HUES6 (cell line): ENCODE measurements around the gene RITA1.

Experiments
- H3K27ac ChIP-seq: 2 replicates; pipeline ENCODE4 v1.7.0; 2013; ENCODE audit warnings: low read depth, mild to moderate bottlenecking, low read length, inconsistent platforms
- H3K27me3 ChIP-seq: 2 replicates; pipeline ENCODE4 v1.6.1; 2013; ENCODE audit warnings: low read length; ENCODE audit not compliant: control insufficient read depth, insufficient read depth
- H3K36me3 ChIP-seq: 2 replicates; pipeline ENCODE4 v1.6.1; 2013; ENCODE audit warnings: low read length; ENCODE audit not compliant: control insufficient read depth, insufficient read depth
- H3K4me1 ChIP-seq: 2 replicates; pipeline ENCODE4 v1.6.1; 2013; ENCODE audit warnings: low read length; ENCODE audit not compliant: control insufficient read depth, insufficient read depth
- H3K4me3 ChIP-seq: 2 replicates; pipeline ENCODE4 v1.5.1; 2013; ENCODE audit warnings: low read depth, low read length
- H3K9ac ChIP-seq: one replicate; pipeline ENCODE4 v1.6.1; 2013; ENCODE audit warnings: mild to moderate bottlenecking, low read length
- H3K9me3 ChIP-seq: 2 replicates; pipeline ENCODE4 v1.6.1; 2013; ENCODE audit warnings: low read depth, low read length; ENCODE audit not compliant: control insufficient read depth, insufficient read depth

Gene RITA1

DNA sequence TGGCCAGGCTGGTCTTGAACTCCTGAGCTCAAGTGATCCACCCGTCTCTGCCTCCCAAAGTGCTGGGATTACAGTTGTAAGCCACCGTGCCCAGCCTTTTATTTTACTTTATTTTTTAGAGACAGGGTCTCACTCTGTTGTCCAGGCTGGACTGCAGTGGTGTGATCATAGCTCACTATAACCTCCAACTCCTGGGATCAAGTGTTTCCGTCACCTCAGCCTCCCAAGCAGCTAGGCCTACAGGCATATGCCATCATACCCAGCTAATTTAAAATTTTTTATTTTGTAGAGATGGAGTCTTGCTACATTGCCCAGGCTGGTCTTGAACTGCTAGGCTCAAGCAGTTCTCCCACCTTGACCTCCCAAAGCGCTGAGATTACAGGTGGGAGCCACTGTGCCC, 39.4 kb downstream of the RITA1 start:
- Histone ChIP-seq H3K4me3 (no peak overlapping the region), H3K27me3 (no peaks in the 10 kb centered on the region), H3K36me3 (peaks cover 16% of the 10 kb centered on the region), H3K9ac (no peak overlapping the region), H3K27ac (no peak overlapping the region), H3K9me3 (no peaks in the 10 kb centered on the region), H3K4me1 (peaks cover 12% of the 10 kb centered on the region)

DNA sequence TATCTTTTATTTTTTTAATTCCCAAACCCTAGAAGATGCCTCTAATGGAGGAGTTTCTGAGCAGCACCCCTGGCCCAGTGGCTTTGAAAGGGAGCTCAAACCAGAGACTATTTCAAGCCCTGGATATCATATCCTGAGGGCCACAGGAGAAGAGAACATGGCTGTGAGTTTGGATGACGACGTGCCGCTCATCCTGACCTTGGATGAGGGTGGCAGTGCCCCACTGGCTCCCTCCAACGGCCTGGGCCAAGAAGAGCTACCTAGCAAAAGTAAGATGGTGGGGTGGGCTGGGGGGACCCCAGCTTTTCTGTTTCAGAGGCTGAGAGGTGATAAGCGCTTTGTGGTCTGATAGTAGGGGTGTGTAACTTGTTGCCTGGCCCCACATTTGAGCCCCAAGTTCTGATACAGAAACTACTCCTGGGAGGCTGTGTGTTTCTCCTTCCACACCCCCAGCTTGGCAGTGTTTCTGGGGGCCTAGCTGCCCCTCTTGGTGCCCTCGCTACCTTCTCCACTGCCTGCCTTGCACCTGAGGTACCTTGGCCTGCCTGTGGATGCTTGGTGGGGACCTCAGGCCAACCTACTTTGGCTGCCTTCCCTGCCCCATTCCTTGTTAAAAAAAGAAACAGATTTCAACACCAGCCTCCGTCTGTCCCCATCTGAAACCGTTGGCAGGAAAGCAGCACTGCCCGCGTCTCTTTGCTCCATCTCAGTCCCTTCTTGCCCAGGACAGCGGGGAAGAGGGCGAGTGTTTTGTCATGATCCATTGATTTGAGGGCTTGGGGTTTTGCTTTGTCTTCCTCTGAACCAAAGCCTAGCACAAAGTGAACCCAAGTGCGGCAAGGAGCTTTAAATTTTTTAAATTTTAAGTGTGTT, 41.4 kb downstream of the RITA1 start:
- peaks cover 26% of the 10 kb centered on the region for H3K4me1 ChIP-seq

DNA sequence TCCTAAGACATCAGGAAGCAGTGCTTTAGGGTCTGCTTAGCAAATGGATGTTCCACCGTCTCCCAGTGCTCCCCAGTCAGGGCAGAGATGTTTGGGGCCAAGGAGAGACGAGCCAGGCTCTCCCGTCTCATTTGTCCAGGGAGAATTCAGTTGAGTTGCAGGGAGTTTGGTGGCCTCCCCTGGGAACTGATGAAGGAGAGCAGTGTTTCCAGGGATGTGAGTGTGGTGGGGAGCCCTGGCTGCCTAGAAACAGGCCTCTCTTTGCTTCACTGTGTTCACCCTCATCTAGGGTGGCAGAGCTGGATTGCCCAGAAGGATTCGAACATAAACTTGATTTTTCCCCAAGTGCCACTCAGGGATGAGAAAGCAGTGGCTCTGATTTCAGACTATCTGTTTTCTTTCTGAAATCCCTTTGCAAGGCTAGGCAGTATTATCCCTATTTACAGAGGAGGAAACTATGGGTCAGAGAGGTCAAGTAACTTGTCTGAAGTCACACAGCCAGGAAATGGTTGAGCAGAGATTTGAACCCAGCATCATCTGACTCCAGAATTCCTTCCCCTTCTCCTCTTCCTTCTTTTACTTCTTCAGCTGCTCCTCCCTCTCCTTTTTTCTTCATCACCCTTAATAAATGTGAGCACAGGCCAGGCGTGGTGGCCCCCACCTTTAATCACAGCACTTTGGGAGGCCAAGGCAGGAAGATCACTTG, 42.3 kb downstream of the RITA1 start:
- no peak overlapping the region for H3K9ac ChIP-seq
- no peaks in the 10 kb centered on the region for H3K27me3 ChIP-seq
- peaks cover 7% of the 10 kb centered on the region; the same call in 1 of the 2 replicates for H3K9me3 ChIP-seq
- peaks cover 28% of the 10 kb centered on the region for H3K4me1 ChIP-seq
- H3K4me3 ChIP-seq, result no peak overlapping the region
- H3K27ac ChIP-seq, result no peak overlapping the region
- peaks cover 33% of the 10 kb centered on the region for H3K36me3 ChIP-seq

More for the DNA sequence above, 41.4 kb downstream of the RITA1 start:
- Histone ChIP-seq H3K9ac (no peak overlapping the region), H3K36me3 (peaks cover 28% of the 10 kb centered on the region), H3K9me3 (peaks cover 7% of the 10 kb centered on the region; the same call in 1 of the 2 replicates), H3K27ac (0 out of 2 replicates have a peak overlapping the region, but pooled peaks have one; percentile 13), H3K4me3 (no peak overlapping the region), H3K27me3 (no peaks in the 10 kb centered on the region)

DNA sequence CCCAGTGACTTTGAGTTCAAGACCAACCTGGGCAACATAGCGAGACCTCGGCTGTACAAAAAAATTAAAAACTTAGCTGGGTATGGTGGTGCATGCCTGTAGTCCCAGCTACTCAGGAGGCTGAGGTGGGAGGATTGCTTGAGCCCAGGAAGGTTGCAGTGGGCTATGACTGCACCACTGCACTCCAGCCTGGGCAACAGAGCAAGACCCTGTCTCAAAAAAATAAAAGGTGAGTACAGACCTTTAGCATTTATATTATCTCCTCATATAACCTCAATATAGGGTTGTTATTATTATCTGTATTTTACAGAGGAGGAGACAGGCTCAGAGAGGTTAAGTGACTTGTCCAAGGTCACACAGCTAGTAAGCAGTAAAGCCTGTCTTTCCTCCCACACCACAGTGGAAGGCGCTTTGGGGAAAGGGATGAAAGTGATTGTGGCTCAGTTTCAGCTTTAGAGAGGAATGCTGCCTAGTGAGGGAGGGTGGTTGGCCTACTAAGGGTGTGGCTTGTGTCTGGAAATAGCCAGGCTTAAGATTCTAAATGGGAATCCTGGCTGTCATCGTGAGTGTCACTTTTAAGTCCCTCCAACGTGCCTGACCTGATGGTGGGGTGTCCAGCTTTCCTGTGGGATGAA, 43.0 kb downstream of the RITA1 start:
- H3K9ac ChIP-seq, result no peak overlapping the region
- no peak overlapping the region for H3K27ac ChIP-seq
- peaks cover 7% of the 10 kb centered on the region; the same call in 1 of the 2 replicates for H3K9me3 ChIP-seq
- no peaks in the 10 kb centered on the region for H3K27me3 ChIP-seq
- H3K4me1 ChIP-seq, result peaks cover 30% of the 10 kb centered on the region
- no peak overlapping the region for H3K4me3 ChIP-seq
- peaks cover 33% of the 10 kb centered on the region for H3K36me3 ChIP-seq

DNA sequence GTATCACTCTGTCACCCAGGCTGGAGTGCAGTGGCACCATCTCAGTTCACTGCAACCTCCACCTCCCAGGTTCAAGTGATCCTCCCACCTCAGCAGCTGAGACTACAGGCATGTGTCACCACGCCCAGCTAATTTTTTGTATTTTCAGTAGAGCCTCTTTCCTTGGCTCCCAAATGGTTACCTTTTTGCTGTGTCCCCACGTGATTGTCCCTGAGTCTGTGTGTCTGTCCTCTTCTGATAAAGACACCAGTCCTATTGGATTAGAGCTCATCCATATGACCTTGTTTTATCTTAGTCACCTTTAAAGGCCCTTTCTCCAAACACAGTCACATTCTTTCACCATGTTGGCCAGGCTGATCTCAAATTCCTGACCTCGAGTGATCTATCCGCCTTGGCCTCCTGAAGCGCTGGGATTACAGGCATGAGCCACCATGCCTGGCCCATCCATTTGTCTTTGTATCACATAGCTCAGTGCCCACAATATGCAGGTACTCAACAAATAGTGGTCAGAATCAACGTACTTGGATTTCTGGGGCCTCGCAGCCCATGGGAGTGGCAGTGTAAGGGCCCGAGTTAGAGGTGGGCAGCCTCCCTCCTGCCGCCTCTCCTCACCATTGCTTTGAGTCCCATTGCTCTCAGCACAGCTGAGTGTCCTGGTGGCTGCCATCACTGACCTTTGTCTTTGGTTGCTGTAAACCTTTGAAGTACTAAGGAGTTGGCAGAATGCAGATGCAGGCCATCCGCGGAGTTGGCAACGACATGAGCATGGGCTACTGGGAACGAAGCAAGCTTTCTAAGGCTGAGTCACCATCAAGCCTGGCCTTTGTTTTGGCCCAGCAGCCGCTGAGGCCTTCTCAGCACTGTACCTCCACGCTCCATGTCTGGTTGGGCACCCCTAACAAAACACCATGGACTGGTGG, 45.1 kb downstream of the RITA1 start:
- Histone ChIP-seq H3K27ac (peak overlapping the region; percentile 95; the same call in 1 of the 2 replicates), H3K9me3 (peaks cover 7% of the 10 kb centered on the region; the same call in 1 of the 2 replicates), H3K9ac (peak overlapping the region; percentile 81), H3K4me3 (no peak overlapping the region), H3K36me3 (peaks cover 33% of the 10 kb centered on the region), H3K4me1 (peaks cover 32% of the 10 kb centered on the region), H3K27me3 (no peaks in the 10 kb centered on the region)

DNA sequence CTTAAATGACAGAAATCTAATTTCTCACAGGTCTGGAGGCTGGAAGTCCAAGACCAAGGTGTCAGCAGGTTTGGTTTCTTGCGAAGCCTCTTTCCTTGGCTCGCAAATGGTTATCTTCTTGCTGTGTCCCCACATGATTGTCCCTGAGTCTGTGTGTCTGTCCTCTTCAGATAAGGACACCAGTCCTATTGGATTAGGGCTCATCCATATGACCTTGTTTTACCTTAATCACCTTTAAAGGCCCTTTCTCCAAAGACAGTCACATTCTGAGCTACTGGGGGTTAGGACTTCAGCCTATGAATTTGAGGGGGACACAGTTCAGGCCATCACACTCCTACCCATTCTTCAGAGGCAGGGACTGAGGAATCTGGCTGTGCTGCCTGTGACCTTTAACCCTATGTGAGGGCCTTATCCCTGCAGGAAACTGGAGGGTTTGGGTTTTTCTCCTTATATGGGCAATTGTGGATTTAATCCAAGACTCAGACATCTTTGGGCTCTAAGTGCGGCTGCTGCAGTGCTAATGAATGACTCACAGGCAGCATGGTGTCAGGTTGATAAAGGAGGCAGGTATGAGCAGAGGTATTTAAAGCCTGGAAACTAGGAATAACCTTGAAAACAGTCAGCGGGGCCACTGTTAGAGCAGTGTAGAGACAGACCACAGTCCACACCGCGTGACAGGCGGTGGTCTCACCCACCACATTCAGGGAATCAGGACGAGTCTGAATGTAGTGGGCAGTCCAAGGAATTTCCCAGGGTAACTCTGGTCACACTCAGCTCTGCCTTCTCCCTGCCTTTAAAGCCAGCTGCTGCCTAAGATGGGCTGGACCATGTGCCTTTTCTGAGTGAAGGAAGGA, 45.9 kb downstream of the RITA1 start:
- Histone ChIP-seq H3K36me3 (peaks cover 33% of the 10 kb centered on the region), H3K27ac (peak overlapping the region; percentile 95), H3K4me3 (no peak overlapping the region)

DNA sequence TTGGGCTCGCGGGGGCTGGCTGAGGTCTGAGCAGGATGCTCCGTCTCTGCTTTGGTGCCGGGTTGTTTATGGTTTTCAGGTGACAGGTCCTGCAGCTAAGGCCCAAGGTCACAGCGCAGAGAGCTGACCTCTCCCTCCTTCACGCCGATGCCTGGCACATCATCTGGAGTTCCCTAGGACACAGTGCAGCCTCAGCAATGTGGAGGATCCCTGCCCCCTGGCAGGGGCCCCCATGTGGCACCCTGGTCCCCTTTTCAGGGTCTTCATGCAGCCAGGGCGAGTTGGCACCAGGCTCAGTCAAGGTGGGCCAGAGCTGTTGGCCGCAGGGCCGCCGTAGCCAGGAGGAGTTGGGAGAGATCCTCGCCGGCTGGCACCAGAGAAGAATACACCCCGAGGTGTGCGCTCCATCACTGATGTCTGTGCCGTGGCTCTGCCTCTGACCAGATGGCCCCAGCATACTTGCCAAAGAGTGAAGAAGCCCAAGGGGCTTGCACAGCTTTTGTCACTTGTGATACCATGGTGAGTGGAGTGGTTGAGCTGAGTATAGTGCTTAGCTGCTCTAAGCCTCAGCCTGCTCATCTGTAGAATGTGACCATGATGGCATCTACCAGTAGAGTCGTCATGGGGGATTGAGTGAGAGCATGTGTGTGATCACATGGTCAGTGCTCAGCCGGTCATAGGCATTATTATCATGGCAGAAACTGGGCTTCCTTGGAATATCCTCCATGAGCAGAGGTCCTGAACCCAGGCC, 46.7 kb downstream of the RITA1 start:
- Histone ChIP-seq H3K4me3 (no peak overlapping the region), H3K27ac (peak overlapping the region; percentile 95; the same call in 1 of the 2 replicates), H3K36me3 (peaks cover 26% of the 10 kb centered on the region), H3K4me1 (peaks cover 32% of the 10 kb centered on the region), H3K9me3 (peaks cover 7% of the 10 kb centered on the region; the same call in 1 of the 2 replicates), H3K27me3 (no peaks in the 10 kb centered on the region), H3K9ac (peak overlapping the region; percentile 81)

More for the DNA sequence above, 45.9 kb downstream of the RITA1 start:
- peaks cover 32% of the 10 kb centered on the region for H3K4me1 ChIP-seq
- H3K27me3 ChIP-seq, result no peaks in the 10 kb centered on the region
- H3K9me3 ChIP-seq, result peaks cover 7% of the 10 kb centered on the region; the same call in 1 of the 2 replicates
- H3K9ac ChIP-seq, result peak overlapping the region; percentile 81

DNA sequence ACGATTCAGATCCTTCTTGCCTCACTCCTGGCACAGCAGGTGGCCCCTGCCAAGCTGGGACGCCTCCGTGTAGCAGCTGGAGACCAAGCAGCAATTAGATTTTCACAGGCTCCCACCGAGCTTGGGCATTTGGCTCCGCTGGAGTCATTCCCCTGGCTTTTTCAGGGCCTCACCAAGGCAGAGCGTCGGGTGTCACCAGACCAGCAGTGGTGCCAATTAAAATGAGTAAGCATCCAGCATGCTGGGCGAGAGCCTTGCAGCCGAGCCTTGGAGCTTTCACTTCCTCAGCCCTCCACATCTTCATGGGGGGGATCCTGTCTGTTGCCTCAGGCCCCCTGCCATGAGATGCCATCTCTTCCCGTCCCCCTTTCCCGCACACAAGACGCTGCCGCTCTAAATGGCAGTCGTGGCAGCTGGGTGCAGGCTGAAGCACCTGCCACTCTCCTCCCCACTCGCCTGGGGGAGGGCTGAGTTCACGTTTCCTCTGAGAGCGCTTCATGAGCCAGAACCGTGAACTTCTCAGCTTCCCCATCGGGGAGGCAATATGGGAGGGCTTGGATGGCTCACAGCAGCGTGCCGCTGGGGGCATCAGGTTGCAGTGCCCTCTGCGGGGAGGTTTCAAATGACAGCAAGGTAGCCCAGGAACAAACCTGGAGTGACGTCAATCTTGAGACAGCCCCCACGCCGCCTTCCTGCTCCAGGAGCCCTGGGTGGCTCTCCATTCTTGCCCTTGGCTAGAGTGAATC, 47.5 kb downstream of the RITA1 start:
- peak overlapping the region; percentile 95; the same call in 1 of the 2 replicates for H3K27ac ChIP-seq
- H3K4me3 ChIP-seq, result peak overlapping the region; percentile 17; the same call in 1 of the 2 replicates
- peaks cover 32% of the 10 kb centered on the region for H3K4me1 ChIP-seq
- peak overlapping the region; percentile 81 for H3K9ac ChIP-seq
- peaks cover 7% of the 10 kb centered on the region; the same call in 1 of the 2 replicates for H3K9me3 ChIP-seq
- H3K27me3 ChIP-seq, result no peaks in the 10 kb centered on the region
- H3K36me3 ChIP-seq, result peaks cover 19% of the 10 kb centered on the region
